H1 (cell line): ENCODE data around the gene TMEM17. TPM values are rescaled to one million over a fixed set of nuclear protein-coding genes. Genes with fewer than 3 reads are reported as not detected.

Experiments used
- ASH2L ChIP-seq: fragments of 200-600, 300-600 bp; sonication (generic); IDR thresholded peaks from one replicate; pipeline ENCODE4 v1.7.1; 2017; ENCODE audit warnings: low read length
- CHD2 ChIP-seq: IDR thresholded peaks from 2 replicates; pipeline ENCODE4 v1.6.1; 2012; ENCODE audit warnings: low read length, improper control_type of control experiment
- E2F6 ChIP-seq: IDR thresholded peaks from 2 replicates; pipeline ENCODE4 v1.6.1; 2012; ENCODE audit warnings: inconsistent platforms
- NRF1 ChIP-seq: IDR thresholded peaks from 2 replicates; pipeline ENCODE4 v1.6.1; 2011; ENCODE audit warnings: mild to moderate bottlenecking, low read depth, low read length, improper control_type of control experiment
- POLR2AphosphoS5 ChIP-seq: IDR thresholded peaks from 2 replicates; pipeline ENCODE4 v1.6.1; 2011; ENCODE audit warnings: low read depth, low read length
- TAF1 ChIP-seq: IDR thresholded peaks from 2 replicates; pipeline ENCODE4 v1.6.1; 2011; ENCODE audit warnings: mild to moderate bottlenecking, low read depth, low read length
- polyA plus RNA-seq, 7 experiments: library from polyadenylated mRNA; depleted of rRNA in 3 of 7; stranded (reverse) in 5 of 7; unstranded in 2 of 7; fragments of >200 nt in 5 of 7; fragments of 200-250 nt in 2 of 7; gene quantifications; 1 replicate in 5 of 7; 2 replicates in 1 of 7; 4 replicates in 1 of 7; pipeline versions ENCODE4 v1.2.1 to v1.2.3, GENCODE V29; 2011 to 2013; ENCODE audit warnings: missing spikeins in 2 of 7, mixed read lengths in 2 of 7
- total RNA-seq: library from RNA; stranded (reverse); fragmentation: NEBNext Ultra II Directional; extraction: Animal tissue kit (Norgen Biotek cat#: 25700); gene quantifications from 2 replicates; pipeline ENCODE4 v1.2.1, GENCODE V29; 2021

The TMEM17 gene
- total and polyA plus RNA-seq, 2 of the 8 experiments (the other 6 are each of a cell fraction or from before 2014, with no cell fraction given), result 0.69 to 1.2 TPM

GRCh38 chr2:62479917-62480316 lies 26.1 kb downstream of the TMEM17 start (continued):
- TF ChIP-seq E2F6 (no peak), CHD2 (no peak), NRF1 (no peak), ASH2L (no peak), TAF1 (no peak), POLR2AphosphoS5 (no peak)
- TF ChIP-seq, all 59 proteins: peak for 0
